ENCODE data around the gene EHD1.

- TF ChIP-seq SMC3 (IDR thresholded peaks at IDR 0.05; ENCODE audit: low read depth, low read length) = no peak
- TF ChIP-seq CTCF (conservative IDR thresholded peaks at IDR 0.05; ENCODE audit: low read depth, low read length) = no peak
- TF ChIP-seq POLR2A (IDR thresholded peaks at IDR 0.05; ENCODE audit: low read depth, low read length) = no peak
- TF ChIP-seq BHLHE40 (IDR thresholded peaks at IDR 0.05; ENCODE audit: low read depth, low read length) = no peak
- no peak for TF ChIP-seq CEBPB (IDR thresholded peaks at IDR 0.05; ENCODE audit: low read depth, low read length)
- TF ChIP-seq RAD21 (IDR thresholded peaks at IDR 0.05; ENCODE audit: low read length) = no peak
- no peak for TF ChIP-seq MAZ (IDR thresholded peaks at IDR 0.05; ENCODE audit: borderline replicate concordance, low read depth, low read length)
- no peak for TF ChIP-seq RFX5 (IDR thresholded peaks at IDR 0.05; ENCODE audit: low read depth, low read length)
- no peak for TF ChIP-seq USF2 (IDR thresholded peaks at IDR 0.05; ENCODE audit: low read depth, low read length)
- TF ChIP-seq ELK1 (IDR thresholded peaks at IDR 0.05; ENCODE audit: borderline replicate concordance, low read depth, low read length) = no peak
- no peak for TF ChIP-seq FOS (IDR thresholded peaks at IDR 0.05; ENCODE audit: low read depth, low read length)
- no peak for TF ChIP-seq RCOR1 (IDR thresholded peaks at IDR 0.05; ENCODE audit: insufficient replicate concordance, low read length)
- TF ChIP-seq CHD1 (IDR thresholded peaks at IDR 0.05; ENCODE audit: low read depth, low read length) = no peak
These were observed 45.3 kb downstream of the EHD1 start for GRCh38 chr11:64833198-64833502.

Data from IMR-90 (cell line).